Measurements from ENCODE around the gene PIEZO1. TPM values are rescaled to one million over a fixed set of nuclear protein-coding genes. Genes with fewer than 3 reads are reported as not detected.
A peak's percentile ranks its signal among the peaks of the same experiment; 100 is the strongest.

The PIEZO1 gene
- total and polyA plus RNA-seq, 9 of the 15 experiments (the other 6 are each of a cell fraction or from before 2014, with no cell fraction given): 3.6 to 432 (median 131) TPM

DNA sequence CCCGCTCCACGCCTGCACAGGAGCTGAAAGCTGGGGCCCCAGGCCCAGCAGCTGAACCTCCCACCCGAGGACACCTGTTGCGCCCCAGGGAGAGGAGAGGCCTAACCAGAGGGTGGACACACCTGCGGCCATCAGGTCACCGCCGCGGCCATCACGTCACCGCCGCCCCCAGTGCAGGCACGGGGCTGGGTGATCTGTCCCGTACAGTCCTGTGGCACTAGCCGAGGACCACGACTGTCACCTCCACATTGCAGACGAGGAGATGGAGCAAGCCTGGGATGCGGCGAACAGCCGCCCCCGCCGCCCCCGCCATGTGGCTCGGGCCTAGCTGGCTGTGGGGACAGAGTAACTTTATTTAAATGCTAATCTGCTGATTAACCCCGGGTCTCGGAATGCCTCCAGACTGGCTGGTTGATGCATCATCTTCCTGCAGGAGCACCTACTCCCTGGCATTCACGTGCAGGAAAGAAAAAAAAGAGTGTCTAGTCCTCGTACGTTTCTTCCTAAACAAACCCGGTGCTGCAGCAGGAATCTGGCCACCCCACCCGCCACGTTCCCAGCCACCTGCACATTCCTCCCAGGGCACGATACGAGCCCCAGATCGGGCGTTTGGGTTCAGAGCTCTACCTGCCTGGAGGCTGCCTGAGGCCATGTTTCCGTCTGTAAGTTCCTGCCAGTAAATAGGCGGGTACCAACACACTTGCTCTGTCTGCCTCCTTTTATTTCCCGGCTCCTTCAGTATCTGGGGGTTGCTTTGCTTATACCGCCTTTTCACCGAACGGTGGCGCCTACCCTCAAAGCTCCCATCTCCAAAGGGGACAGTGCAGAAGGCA, 29.9 kb downstream of the PIEZO1 start:
- H3K27me3 ChIP-seq (ENCODE audit: control insufficient read depth in 2 of 2, insufficient read depth in 2 of 2, low read length in 2 of 2): no peaks in the 10 kb centered on the region
- H3K4me3 ChIP-seq: no peak overlapping the region
- H3K9me3 ChIP-seq (replicated peaks; ENCODE audit: control insufficient read depth, insufficient read depth, low read depth, low read length): no peaks in the 10 kb centered on the region
- DNase-seq (ENCODE audit: extremely low read depth in 1 of 4, low spot score in 3 of 4) (no peak), ATAC-seq (no peak), FAIRE-seq (no peak)
- H2AFZ ChIP-seq (ENCODE audit: low read depth, low read length): no peak overlapping the region
- peaks cover 13 to 86% of the 10 kb centered on the region in 2 experiments; a peak in 4 of 5 replicates for H3K4me1 ChIP-seq (replicated peaks in 1 of 2; ENCODE audit: control insufficient read depth in 2 of 2, insufficient read depth in 2 of 2, low read length in 2 of 2)
- H3K27ac ChIP-seq (ENCODE audit: extremely low read depth, low read depth, low read length): no peak overlapping the region
- in situ Hi-C loops (cut with MboI) (no loop called here), intact Hi-C loops (cut with micrococcal nuclease) (no loop called here)
- no peak overlapping the region for H3K4me2 ChIP-seq (ENCODE audit: insufficient read depth, low read length)
- peaks cover 92% of the 10 kb centered on the region for H3K79me2 ChIP-seq (ENCODE audit: control insufficient read depth, insufficient read depth, low read length)
- H3K9ac ChIP-seq (ENCODE audit: insufficient read depth in 1 of 2, low read depth in 2 of 2, low read length in 2 of 2): peak overlapping the region in 1 of 2 experiments; percentile 84; a peak in 1 of 4 replicates
- ChIA-PET CTCF (ENCODE audit: low intra/inter-chr PET ratio) (interaction anchor here (0.7 to 1.2 kb wide), 2 partner anchors 11 to 29 kb away, joined by 3 to 5 read pairs; partner anchors contain the start of gene PIEZO1), POLR2A (interaction anchor here (0.7 to 8.9 kb wide), 5 partner anchors 8 to 437 kb away, joined by 3 to 102 read pairs (median 4); no protein-coding TSS in a partner anchor)
- peaks cover 24% of the 10 kb centered on the region for H3K9me1 ChIP-seq (ENCODE audit: control insufficient read depth, insufficient read depth, low read length)
- no TSS peak for BruUV-seq (replicated peaks)
- WGBS (ENCODE audit: insufficient coverage, low coverage, missing lambda C conversion rate): 81% methylated on average over 30 of the region's 42 CpGs
- TF ChIP-seq ZNF75A (CRISPR knock-in tag; IDR thresholded peaks at IDR 0.05) (no peak), SMAD2 (IDR thresholded peaks at IDR 0.05; ENCODE audit: low read depth, low read length) (no peak), ZNF224 (CRISPR knock-in tag; IDR thresholded peaks at IDR 0.05) (no peak), ZEB2 (IDR thresholded peaks at IDR 0.05) (no peak), SLC30A9 (CRISPR knock-in tag; IDR thresholded peaks at IDR 0.05) (no peak), POLR2G (IDR thresholded peaks at IDR 0.05; ENCODE audit: low read depth, low read length) (peak; percentile 51), FIP1L1 (IDR thresholded peaks at IDR 0.05; ENCODE audit: low read depth, low read length, poor library complexity, severe bottlenecking) (peak; percentile 19), EGR1 (conservative IDR thresholded peaks at IDR 0.05) (peak; percentile 69), ZNF274 (IDR thresholded peaks at IDR 0.05; ENCODE audit: borderline replicate concordance, low read depth, low read length) (no peak), HCFC1 (IDR thresholded peaks at IDR 0.05; ENCODE audit: low read depth, low read length) (no peak), ZNF232 (CRISPR knock-in tag; IDR thresholded peaks at IDR 0.05) (no peak), RBM25 (IDR thresholded peaks at IDR 0.05; ENCODE audit: low read depth, low read length, severe bottlenecking) (no peak), PHB (CRISPR knock-in tag; IDR thresholded peaks at IDR 0.05) (no peak), ZNF431 (CRISPR knock-in tag; IDR thresholded peaks at IDR 0.05) (no peak)
- TF ChIP-seq, protein P1, sequence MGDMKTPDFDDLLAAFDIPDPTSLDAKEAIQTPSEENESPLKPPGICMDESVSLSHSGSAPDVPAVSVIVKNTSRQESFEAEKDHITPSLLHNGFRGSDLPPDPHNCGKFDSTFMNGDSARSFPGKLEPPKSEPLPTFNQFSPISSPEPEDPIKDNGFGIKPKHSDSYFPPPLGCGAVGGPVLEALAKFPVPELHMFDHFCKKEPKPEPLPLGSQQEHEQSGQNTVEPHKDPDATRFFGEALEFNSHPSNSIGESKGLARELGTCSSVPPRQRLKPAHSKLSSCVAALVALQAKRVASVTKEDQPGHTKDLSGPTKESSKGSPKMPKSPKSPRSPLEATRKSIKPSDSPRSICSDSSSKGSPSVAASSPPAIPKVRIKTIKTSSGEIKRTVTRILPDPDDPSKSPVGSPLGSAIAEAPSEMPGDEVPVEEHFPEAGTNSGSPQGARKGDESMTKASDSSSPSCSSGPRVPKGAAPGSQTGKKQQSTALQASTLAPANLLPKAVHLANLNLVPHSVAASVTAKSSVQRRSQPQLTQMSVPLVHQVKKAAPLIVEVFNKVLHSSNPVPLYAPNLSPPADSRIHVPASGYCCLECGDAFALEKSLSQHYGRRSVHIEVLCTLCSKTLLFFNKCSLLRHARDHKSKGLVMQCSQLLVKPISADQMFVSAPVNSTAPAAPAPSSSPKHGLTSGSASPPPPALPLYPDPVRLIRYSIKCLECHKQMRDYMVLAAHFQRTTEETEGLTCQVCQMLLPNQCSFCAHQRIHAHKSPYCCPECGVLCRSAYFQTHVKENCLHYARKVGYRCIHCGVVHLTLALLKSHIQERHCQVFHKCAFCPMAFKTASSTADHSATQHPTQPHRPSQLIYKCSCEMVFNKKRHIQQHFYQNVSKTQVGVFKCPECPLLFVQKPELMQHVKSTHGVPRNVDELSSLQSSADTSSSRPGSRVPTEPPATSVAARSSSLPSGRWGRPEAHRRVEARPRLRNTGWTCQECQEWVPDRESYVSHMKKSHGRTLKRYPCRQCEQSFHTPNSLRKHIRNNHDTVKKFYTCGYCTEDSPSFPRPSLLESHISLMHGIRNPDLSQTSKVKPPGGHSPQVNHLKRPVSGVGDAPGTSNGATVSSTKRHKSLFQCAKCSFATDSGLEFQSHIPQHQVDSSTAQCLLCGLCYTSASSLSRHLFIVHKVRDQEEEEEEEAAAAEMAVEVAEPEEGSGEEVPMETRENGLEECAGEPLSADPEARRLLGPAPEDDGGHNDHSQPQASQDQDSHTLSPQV (IDR thresholded peaks at IDR 0.05): no peak
- peaks cover 92% of the 10 kb centered on the region; the same call in 2 of the 3 replicates for H3K36me3 ChIP-seq (ENCODE audit: control insufficient read depth, insufficient read depth, low read length)
- H4K20me1 ChIP-seq (replicated peaks; ENCODE audit: control insufficient read depth, insufficient read depth, low read length): peaks cover 62% of the 10 kb centered on the region
